Natural killer cell (primary cell): ENCODE measurements around the gene TBC1D21. TPM values are rescaled to one million over a fixed set of nuclear protein-coding genes. Genes with fewer than 3 reads are reported as not detected.
A peak's percentile ranks its signal among the peaks of the same experiment; 100 is the strongest.

Experiments used
- ATAC-seq, 3 donors: fragments of 150-1000 bp in 2 of 3; fragments of 200-7000 bp in 1 of 3; cut with Tn5 transposase; 1 replicate in 1 of 3; 2 replicates in 2 of 3; pipeline ENCODE4 v1.10.0; 2021; ENCODE audit warnings: mild to moderate bottlenecking in 2 of 3, moderate library complexity in 2 of 3
- DNase-seq, 2 donors: peaks; one replicate each; pipeline versions ENCODE4 v3.0.0 to v3.0.0-alpha.2; 2013 to 2021; ENCODE audit warnings: mixed read lengths in 1 of 2
- H3K27ac ChIP-seq: one replicate; pipeline ENCODE4 v1.5.1; 2013; ENCODE audit warnings: mild to moderate bottlenecking, low read length
- H3K27me3 ChIP-seq: one replicate; pipeline ENCODE4 v1.6.1; 2013; ENCODE audit warnings: low read length; ENCODE audit not compliant: control insufficient read depth, insufficient read depth
- H3K36me3 ChIP-seq: one replicate; pipeline ENCODE4 v1.6.1; 2013; ENCODE audit warnings: low read length; ENCODE audit not compliant: control insufficient read depth, insufficient read depth
- H3K4me1 ChIP-seq: one replicate; pipeline ENCODE4 v1.6.1; 2013; ENCODE audit warnings: low read length; ENCODE audit not compliant: control insufficient read depth, insufficient read depth
- H3K4me3 ChIP-seq: one replicate; pipeline ENCODE4 v1.5.1; 2013; ENCODE audit warnings: low read length
- H3K9me3 ChIP-seq: one replicate; pipeline ENCODE4 v1.6.1; 2013; ENCODE audit warnings: low read length; ENCODE audit not compliant: control insufficient read depth, insufficient read depth
- H3K27ac Mint-ChIP-seq, 2 donors: one replicate each; pipeline ENCODE4 v1.8.0; 2022; ENCODE audit warnings: mild to moderate bottlenecking in 2 of 2, mixed read lengths in 2 of 2, moderate library complexity in 1 of 2
- H3K27me3 Mint-ChIP-seq, 2 donors: one replicate each; pipeline ENCODE4 v1.8.0; 2022; ENCODE audit warnings: low read depth in 2 of 2, mixed read lengths in 2 of 2
- H3K36me3 Mint-ChIP-seq: one replicate; pipeline ENCODE4 v1.8.0; 2022; ENCODE audit warnings: mixed read lengths
- H3K4me1 Mint-ChIP-seq, 2 donors: one replicate each; pipeline ENCODE4 v1.8.0; 2022; ENCODE audit warnings: mixed read lengths in 2 of 2
- H3K4me3 Mint-ChIP-seq: one replicate; pipeline ENCODE4 v1.8.0; 2022; ENCODE audit warnings: mild to moderate bottlenecking, moderate library complexity, mixed read lengths
- H3K9me3 Mint-ChIP-seq, 2 donors: one replicate each; pipeline ENCODE4 v1.8.0; 2022; ENCODE audit warnings: mixed read lengths in 2 of 2
- WGBS: methylation state at CpG from one replicate; pipeline ENCODE4 v1.1.7; 2013; ENCODE audit warnings: missing lambda C conversion rate; ENCODE audit not compliant: insufficient coverage; 5-methylcytosine and 5-hydroxymethylcytosine counted together
- intact Hi-C: fragments of 100-400 bp; cut with micrococcal nuclease; formaldehyde crosslinking; loops from one replicate; pipeline ENCODE4 v1.14.2; 2022
- total RNA-seq, 4 donors: library from RNA; stranded (reverse); fragments of 120-200 nt in 1 of 4; gene quantifications; one replicate each; pipeline versions ENCODE4 v1.2.3 to v1.2.4, GENCODE V29; 2013 to 2022
- TF ChIP-seq, protein P1 (sequence below): fragments of 200-600 bp; IDR thresholded peaks from one replicate; pipeline ENCODE4 v1.8.0; 2022; ENCODE audit warnings: antibody characterized with exemption

The TBC1D21 gene
- total RNA-seq, 3 donors from 2014 or later (not counting 1 experiment from before 2014, with no cell fraction given): not detected

DNA sequence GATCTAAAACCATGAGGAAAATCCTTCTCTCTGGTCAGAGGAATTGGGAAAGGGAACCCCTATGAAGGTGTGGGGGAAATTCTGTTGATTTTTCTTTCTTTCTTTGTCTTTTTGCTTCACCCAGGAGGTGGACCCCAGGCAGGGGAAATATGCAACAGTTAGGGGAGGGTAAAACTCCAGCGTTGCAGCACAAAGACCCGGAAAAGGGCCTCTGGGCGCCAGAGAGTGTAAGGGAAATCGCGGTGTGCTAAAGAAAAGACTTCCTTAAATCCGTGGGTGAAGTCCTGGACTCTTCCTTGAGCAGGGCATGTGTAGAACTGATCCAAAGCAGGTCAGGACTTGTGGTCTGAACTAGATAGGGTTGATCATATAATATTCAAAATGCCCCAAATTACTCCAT lies 11.1 kb upstream of the TBC1D21 start:
- peaks cover 0 to 3% of the 10 kb centered on the region in 2 donors for H3K4me1 Mint-ChIP-seq
- no peaks in the 10 kb centered on the region for H3K36me3 ChIP-seq
- H3K27me3 Mint-ChIP-seq: peaks cover 33 to 44% of the 10 kb centered on the region in 2 donors
- H3K4me1 ChIP-seq: no peaks in the 10 kb centered on the region
- no peak overlapping the region for H3K27ac ChIP-seq
- no peak overlapping the region for H3K4me3 Mint-ChIP-seq
- no peaks in the 10 kb centered on the region for H3K27me3 ChIP-seq
- no peaks in the 10 kb centered on the region for H3K9me3 ChIP-seq
- no peak overlapping the region for H3K27ac Mint-ChIP-seq
- TF ChIP-seq, protein P1, sequence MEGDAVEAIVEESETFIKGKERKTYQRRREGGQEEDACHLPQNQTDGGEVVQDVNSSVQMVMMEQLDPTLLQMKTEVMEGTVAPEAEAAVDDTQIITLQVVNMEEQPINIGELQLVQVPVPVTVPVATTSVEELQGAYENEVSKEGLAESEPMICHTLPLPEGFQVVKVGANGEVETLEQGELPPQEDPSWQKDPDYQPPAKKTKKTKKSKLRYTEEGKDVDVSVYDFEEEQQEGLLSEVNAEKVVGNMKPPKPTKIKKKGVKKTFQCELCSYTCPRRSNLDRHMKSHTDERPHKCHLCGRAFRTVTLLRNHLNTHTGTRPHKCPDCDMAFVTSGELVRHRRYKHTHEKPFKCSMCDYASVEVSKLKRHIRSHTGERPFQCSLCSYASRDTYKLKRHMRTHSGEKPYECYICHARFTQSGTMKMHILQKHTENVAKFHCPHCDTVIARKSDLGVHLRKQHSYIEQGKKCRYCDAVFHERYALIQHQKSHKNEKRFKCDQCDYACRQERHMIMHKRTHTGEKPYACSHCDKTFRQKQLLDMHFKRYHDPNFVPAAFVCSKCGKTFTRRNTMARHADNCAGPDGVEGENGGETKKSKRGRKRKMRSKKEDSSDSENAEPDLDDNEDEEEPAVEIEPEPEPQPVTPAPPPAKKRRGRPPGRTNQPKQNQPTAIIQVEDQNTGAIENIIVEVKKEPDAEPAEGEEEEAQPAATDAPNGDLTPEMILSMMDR: no peak
- no peak for DNase-seq
- ATAC-seq: no peak
- intact Hi-C loops: no loop called here
- H3K36me3 Mint-ChIP-seq: no peaks in the 10 kb centered on the region
- WGBS: 21% methylated on average over 6 of the region's 6 CpGs
- no peak overlapping the region for H3K4me3 ChIP-seq
- no peaks in the 10 kb centered on the region for H3K9me3 Mint-ChIP-seq

DNA sequence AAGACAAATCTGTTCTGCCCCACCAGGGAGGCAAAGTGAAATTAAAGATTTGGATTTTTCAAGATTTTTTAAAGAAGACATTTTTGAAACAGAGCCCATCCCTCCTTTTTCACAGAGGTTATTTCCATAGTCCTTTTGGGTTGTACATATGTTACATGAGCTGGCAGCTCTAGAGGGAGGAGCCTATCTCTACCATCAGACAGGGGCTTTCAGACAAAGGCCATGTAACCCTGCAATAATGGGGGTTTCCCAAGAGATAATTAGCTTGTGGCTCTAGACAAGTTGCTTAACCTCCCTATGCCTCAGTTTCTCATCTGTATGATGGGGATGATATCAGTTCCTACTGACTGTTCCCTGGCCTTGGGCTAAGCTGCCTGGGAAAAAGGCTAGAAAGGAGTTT lies 8.0 kb upstream of the TBC1D21 start:
- H3K4me1 Mint-ChIP-seq: no peaks in the 10 kb centered on the region
- no peaks in the 10 kb centered on the region for H3K27me3 ChIP-seq
- H3K36me3 ChIP-seq: no peaks in the 10 kb centered on the region
- H3K27me3 Mint-ChIP-seq: peaks cover 34 to 49% of the 10 kb centered on the region in 2 donors
- intact Hi-C loops: no loop called here
- ATAC-seq (no peak), DNase-seq (peak in 1 of 2 donors; percentile 27)
- H3K4me3 ChIP-seq: no peak overlapping the region
- no peaks in the 10 kb centered on the region for H3K9me3 ChIP-seq
- TF ChIP-seq, protein P1: no peak
- no peak overlapping the region for H3K27ac Mint-ChIP-seq
- H3K36me3 Mint-ChIP-seq: no peaks in the 10 kb centered on the region
- H3K4me1 ChIP-seq: no peaks in the 10 kb centered on the region
- no peaks in the 10 kb centered on the region for H3K9me3 Mint-ChIP-seq
- no peak overlapping the region for H3K4me3 Mint-ChIP-seq
- H3K27ac ChIP-seq: no peak overlapping the region

DNA sequence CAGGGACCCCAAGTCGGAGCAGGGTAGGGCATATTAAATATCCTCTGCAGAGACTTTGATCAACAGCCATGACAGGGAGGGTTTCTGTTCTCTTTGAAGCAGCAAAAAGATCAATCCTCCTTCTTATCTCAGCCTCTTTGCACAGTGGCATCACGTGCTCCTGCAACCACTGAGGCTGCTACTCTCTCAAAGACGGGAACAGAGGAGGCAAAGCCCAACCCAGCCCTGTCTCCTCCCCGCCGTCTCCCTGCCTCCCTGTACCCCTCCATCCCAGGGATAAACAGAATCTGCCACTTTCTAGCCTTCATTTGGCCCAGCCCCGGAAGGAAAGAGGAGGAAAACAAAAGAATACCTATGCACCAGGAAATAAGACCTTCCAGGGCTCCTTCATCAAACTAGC lies 7.5 kb upstream of the TBC1D21 start:
- H3K27ac Mint-ChIP-seq: no peak overlapping the region
- no peaks in the 10 kb centered on the region for H3K27me3 ChIP-seq
- no peaks in the 10 kb centered on the region for H3K9me3 ChIP-seq
- H3K36me3 ChIP-seq: no peaks in the 10 kb centered on the region
- no peak for ATAC-seq
- no peak overlapping the region for H3K4me3 ChIP-seq
- peak in 1 of 2 donors; percentile 38 for DNase-seq
- peaks cover 38 to 54% of the 10 kb centered on the region in 2 donors for H3K27me3 Mint-ChIP-seq
- no peaks in the 10 kb centered on the region for H3K36me3 Mint-ChIP-seq
- 60% methylated on average over 6 of the region's 6 CpGs for WGBS
- no peak overlapping the region for H3K27ac ChIP-seq
- H3K4me1 ChIP-seq: no peaks in the 10 kb centered on the region
- TF ChIP-seq, protein P1: no peak
- intact Hi-C loops: no loop called here
- no peak overlapping the region for H3K4me3 Mint-ChIP-seq
- H3K9me3 Mint-ChIP-seq: no peaks in the 10 kb centered on the region
- H3K4me1 Mint-ChIP-seq: no peaks in the 10 kb centered on the region

DNA sequence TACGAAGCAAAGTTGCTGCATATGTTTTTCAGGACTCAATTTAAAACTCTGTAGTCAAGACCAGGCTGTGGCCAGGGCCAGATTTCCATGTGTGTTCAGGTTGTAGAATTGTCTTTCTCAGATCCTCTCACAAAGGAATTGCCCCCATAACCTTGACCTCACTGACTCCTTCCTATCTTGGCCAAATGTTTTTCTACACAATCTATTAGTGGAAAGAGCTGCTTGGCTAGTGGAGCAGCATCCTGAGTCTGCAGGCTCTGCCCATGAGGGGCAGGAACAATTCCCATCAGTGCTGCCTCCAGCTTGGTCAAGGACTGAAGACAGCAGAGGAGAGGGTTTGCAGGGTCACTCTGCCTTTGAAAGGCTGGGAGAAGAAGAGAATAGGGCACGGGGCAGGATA lies 6.9 kb upstream of the TBC1D21 start:
- H3K36me3 Mint-ChIP-seq: no peaks in the 10 kb centered on the region
- no peaks in the 10 kb centered on the region for H3K36me3 ChIP-seq
- H3K4me1 Mint-ChIP-seq: no peaks in the 10 kb centered on the region
- peaks cover 3% of the 10 kb centered on the region for H3K27me3 ChIP-seq
- H3K4me1 ChIP-seq: no peaks in the 10 kb centered on the region
- TF ChIP-seq, protein P1: no peak
- intact Hi-C loops: no loop called here
- H3K27ac Mint-ChIP-seq: no peak overlapping the region
- H3K9me3 Mint-ChIP-seq: no peaks in the 10 kb centered on the region
- no peak overlapping the region for H3K4me3 Mint-ChIP-seq
- 76% methylated on average over 2 of the region's 2 CpGs for WGBS
- peaks cover 39 to 60% of the 10 kb centered on the region in 2 donors for H3K27me3 Mint-ChIP-seq
- no peak overlapping the region for H3K27ac ChIP-seq
- H3K4me3 ChIP-seq: no peak overlapping the region
- ATAC-seq (no peak), DNase-seq (no peak)
- H3K9me3 ChIP-seq: no peaks in the 10 kb centered on the region
